GM18907 (cell line): ENCODE data around the gene LDLRAD3.

Source experiments
- ATAC-seq: cut with Tn5 transposase; IDR thresholded peaks from one replicate; pipeline ENCODE4 v1.9.1; 2021; ENCODE audit warnings: mild to moderate bottlenecking, moderate library complexity; ENCODE audit not compliant: unreplicated experiment

LDLRAD3 gene

DNA sequence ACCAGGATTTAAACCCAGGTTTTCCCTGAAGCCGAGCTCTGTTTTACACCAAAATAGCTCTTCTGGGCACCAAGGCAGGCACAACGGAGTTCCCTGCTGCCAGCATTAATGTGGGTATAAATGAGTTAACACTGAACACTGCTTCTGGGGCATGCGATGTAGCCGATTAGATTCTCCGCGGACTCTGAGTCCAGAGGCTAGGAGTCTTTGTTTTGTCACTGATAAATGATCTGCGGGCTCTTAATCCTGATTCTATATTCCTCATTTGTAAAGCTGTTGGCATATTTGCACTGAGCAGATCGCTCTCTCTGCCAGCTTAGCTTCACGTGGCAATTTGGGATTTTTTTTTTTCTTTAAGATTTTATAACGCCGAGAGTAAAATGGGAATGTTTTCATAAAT lies 16.8 kb upstream of the LDLRAD3 start:
- ATAC-seq, result no peak

DNA sequence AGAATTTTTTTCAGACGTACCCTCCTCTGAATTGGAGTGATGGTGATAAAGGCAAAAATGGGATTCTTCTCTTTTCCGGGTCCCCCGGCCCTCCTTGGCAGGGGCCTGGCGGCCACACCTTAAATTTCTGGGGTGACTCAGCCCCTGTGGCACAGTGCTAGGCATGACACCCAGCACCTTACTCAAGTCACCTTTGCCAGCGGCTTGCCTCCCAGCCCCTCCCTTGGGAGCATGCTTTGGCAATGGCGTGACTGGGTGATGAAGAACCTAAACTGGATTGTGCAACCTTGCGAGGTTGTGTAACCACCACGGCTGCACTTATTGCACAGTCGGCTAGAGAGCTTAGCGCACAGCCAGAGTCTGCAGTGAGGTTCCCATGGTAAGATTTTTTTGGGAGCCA lies 16.2 kb upstream of the LDLRAD3 start:
- ATAC-seq, result no peak

DNA sequence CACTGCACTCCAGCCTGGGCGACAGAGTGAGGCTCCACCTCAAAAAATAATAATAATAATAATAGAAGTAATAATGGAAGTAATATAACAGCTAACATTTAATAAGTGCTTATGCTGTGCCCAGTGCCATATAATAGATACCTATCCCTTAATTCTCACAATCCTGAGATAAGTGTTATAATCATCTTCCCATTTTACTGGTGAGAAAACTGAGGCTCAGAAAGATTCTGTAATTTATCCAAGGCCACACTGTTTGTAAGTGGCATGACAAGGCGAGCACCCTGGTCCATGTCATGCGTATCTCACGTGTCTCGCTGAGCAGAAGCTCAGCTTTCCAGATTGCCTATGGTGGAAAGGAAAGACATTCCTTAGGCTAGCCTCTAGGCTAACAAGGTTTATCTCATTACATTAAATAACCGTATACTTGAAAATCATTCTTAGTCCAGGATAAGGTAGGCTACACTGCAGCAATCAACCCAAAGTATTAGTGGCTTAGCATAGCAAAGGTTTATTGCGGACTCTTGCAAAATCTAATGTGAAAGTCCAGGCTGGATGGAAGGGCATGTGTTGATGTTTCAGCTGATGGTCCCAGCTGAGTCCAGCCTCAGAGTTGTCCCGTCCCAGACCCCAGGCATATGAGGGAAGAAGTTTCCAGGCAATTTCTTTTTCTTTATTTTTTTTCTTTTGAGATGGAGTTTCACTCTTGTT lies 15.0 kb upstream of the LDLRAD3 start:
- ATAC-seq, result no peak

- no peak for ATAC-seq
These were observed 13.4 kb upstream of the LDLRAD3 start for GRCh38 chr11:35930466-35930865.

DNA sequence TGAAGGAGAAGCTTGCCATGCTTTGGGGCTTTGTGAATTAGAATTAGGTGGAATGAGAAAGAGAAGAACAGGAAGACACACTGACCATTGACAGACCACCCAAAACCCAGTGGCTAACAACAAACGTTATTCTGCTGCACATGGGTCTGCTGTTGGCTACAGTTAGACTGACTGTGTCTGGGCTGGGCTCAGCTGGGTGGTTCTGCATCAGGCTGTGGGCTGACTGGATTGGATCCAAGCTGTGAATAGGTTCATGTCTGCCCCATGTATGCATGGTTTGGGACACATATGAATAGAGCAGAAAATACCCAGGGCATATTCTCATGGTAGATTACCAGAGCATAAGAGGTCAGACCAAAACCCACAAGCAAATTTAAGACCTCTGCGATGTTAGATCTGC lies 11.7 kb upstream of the LDLRAD3 start:
- ATAC-seq, result no peak

- no peak for ATAC-seq
These were observed 11.1 kb upstream of the LDLRAD3 start for GRCh38 chr11:35932681-35933319.

DNA sequence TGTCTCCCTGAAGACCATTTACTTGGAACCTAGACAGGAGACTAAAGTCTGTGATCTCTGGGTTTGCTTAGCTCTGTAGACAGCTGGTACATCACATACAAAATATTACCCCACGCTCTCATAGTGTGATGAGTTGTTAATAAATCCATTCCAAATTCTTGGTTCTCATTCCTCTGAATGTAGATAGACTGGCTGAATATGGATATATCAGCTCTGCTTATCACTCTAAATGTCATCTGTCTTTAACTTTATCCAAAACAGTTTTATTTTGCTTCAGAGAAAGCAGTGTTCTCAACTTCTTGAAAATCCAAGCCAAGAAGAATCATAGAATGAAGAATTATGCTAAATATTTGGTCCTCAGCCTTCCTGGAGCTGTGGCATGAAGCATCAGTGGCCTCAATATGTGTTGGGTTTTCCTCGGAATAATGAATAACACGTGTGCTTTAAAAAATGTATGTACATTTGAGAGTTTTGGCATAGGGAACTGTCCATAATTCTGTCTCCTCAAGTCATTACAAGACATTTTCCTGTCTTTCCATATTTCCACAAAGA lies 10.5 kb upstream of the LDLRAD3 start:
- no peak for ATAC-seq

DNA sequence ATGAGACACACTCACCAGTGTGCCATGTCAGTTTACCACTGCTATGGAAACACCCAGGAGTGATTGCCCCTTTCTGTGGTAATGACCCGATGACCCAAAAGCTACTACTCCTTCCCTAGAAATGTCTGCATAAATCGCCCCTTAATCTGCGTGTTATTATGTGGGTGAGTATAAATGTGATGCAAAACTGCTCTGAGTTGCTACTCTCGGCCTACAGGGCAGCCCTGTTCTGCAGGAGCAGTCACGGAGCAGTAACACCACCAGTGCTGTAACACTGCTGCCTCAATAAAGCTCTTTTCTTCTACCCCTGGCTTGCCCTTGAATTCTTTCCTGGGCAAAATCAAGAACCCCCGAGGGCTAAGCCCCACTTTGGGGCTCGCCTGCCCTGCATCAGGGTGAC lies 9.6 kb upstream of the LDLRAD3 start:
- no peak for ATAC-seq

- ATAC-seq, result no peak
These were observed 8.9 kb upstream of the LDLRAD3 start for GRCh38 chr11:35934981-35935380.

- ATAC-seq, result no peak
These were observed 8.5 kb upstream of the LDLRAD3 start for GRCh38 chr11:35935390-35935789.

GRCh38 chr11:35937111-35937510 lies 6.8 kb upstream of the LDLRAD3 start:
- ATAC-seq, result no peak

DNA sequence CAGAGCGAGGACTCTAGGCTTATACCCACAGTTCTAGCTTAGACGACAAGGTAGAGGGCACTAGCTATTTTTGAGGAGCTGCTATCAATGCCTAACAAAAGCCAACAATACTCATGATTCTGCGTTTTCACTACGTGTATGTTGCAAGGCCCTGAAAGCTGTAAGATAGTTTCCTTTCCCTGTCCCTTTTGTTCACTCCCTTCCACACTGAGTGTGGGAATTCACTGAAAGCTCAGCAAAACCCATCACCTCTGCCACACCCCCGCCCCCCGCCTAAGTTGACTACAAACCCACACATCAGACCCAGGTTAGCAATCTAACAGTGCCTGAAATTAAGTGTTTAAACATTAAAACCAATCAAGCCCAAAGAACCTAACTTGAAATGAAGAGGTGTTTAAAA lies 6.2 kb upstream of the LDLRAD3 start:
- ATAC-seq, result no peak

DNA sequence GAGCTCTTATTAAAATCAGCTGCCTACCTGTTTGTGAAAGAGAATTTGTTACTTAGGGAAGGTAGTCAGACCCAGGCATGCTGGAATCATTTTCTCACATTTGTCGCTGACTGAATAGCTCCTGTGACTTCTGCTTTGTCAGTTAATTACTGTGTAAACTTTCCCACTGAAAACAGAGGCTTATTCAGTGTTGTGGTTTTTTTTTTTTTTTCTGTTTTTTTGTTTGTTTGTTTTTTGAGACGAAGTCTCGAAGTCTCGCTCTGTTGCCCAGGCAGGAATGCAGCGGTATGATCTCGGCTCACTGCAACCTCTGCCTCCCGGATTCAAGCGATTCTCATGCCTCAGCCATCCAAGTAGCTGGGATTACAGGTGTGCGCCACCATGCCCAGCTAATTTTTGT lies 5.6 kb upstream of the LDLRAD3 start:
- no peak for ATAC-seq

- ATAC-seq, result no peak
These were observed 553 bp upstream of the LDLRAD3 start for GRCh38 chr11:35943309-35943708.

DNA sequence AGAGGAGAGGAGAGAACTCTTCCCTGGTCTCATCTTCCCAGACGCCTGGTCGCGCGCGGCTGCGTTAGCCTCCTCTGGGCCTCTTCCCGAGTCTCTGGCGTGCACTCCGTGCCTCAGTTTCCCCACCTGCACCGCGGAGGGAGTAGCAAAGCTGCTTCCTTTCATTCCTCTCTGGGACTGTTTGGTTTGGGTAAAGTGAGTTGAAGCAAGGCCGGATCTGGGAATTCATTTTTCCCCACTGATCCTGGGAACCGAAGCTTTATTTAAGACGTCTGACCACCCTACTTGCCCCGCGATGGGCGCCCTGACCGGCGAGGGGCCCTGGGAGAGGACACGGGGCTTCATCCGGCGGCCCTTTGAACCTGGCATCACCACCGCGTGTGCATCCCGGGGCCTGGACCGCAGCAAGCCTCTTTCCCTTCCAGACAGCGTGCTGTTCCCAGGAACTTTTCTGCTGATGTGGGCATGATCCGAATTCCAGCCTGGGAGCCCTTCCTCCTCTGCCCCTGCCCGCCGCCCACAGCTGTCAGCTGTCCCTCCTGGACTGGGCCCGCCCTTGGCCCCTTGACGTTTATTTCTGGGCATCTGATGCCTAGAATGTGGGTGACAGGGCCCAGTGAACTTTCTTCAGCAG lies 758 bp downstream of the LDLRAD3 start:
- ATAC-seq, result no peak

- no peak for ATAC-seq
These were observed 1.3 kb downstream of the LDLRAD3 start for GRCh38 chr11:35945137-35945518.

DNA sequence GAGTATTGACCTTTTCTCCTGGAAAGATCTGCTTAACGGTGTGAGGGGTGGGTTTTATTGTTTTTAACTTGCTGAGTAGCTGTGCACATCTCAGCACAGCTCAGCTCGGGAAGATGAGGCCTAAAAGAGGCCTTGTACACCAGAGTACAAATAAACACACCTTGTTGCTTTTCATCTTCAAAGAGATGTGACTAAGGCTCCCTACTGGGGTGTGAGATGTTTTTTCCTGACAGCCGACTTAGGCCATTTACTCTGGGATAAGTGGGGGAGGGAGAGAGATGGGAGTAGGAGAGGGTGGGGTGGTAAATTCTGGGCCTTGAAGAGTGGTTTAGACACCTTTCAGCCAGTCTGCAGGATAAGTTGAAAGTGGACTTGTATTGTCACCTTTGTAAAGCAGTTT lies 2.9 kb downstream of the LDLRAD3 start:
- no peak for ATAC-seq

GRCh38 chr11:35947437-35947836 lies 3.6 kb downstream of the LDLRAD3 start:
- ATAC-seq, result no peak

- no peak for ATAC-seq
These were observed 5.4 kb downstream of the LDLRAD3 start for GRCh38 chr11:35949242-35949641.

DNA sequence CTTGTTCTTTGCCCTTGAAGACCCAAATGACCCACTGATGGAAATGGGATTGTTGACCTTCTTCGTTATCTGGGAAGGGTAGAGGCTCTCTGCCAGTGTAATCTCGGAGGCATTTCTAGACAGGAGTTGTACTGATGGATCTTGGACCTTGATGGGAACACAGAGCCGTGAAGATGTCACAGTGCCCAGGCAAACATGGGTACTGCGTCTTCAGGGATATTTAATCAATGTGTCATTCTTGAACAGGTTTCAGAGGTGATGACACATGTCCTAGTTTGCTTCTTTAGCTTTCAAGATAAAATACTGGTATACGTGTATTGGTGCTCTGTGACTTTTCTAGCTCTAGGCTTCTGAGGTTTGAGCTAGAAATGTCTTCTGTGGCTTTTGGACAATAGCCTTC lies 6.2 kb downstream of the LDLRAD3 start:
- no peak for ATAC-seq

GRCh38 chr11:35951680-35952079 lies 7.8 kb downstream of the LDLRAD3 start:
- no peak for ATAC-seq

- ATAC-seq, result no peak
These were observed 9.4 kb downstream of the LDLRAD3 start for GRCh38 chr11:35953081-35953760.
